NCI-H82 treated with DMSO at 0.1 percent for 48 hours (cell line): ENCODE measurements around the gene CUTA.
"Not testable (repeated sequence)": the region's sequence is repeated elsewhere in the genome, so short reads cannot be mapped to it uniquely, and the experiment has no call there.

Experiments used
- DNase-seq: peaks from one replicate; lab custom pipeline; 2025; ENCODE audit not compliant: unreplicated experiment; lab: John Stamatoyannopoulos, UW

Gene CUTA

GRCh38 chr6:33373960-33374910 lies 43.7 kb downstream of the CUTA start:
- no peak for DNase-seq

- DNase-seq: peak; percentile 45
Measured at GRCh38 chr6:33372526-33373123, 45.3 kb downstream of the CUTA start.

- not testable (repeated sequence) for DNase-seq
Measured at GRCh38 chr6:33371901-33372300, 46.0 kb downstream of the CUTA start.

DNA sequence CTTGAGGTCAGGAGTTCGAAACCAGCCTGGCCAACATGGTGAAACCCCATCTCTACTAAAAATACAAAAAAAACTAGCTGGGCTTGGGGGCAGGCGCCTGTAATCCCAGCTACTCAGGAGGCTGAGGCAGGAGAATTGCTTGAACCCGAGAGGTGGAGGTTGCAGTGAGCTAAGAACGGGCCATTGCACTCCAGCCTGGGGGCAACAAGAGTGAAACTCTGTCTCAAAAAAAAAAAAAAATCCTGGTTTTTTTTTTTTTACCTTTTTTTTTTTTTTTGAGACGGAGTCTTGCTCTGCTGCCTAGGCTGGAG lies 50.2 kb downstream of the CUTA start:
- DNase-seq: not testable (repeated sequence)

GRCh38 chr6:33367009-33367714 lies 50.7 kb downstream of the CUTA start:
- DNase-seq: no peak
